HCT116 (cell line): ENCODE data around the gene SMIM44. TPM values are rescaled to one million over a fixed set of nuclear protein-coding genes. Genes with fewer than 3 reads are reported as not detected.

Experiments used
- ATAC-seq: fragments of 200-7000 bp; cut with Tn5 transposase; 2 replicates; pipeline ENCODE4 v1.9.1; 2020; ENCODE audit warnings: mild to moderate bottlenecking, moderate library complexity
- BruUV-seq: library from RNA; stranded (reverse); fragments of 400-500 nt; replicated peaks from 2 replicates; lab custom pipeline; 2021; lab: Mats Ljungman, UMichigan
- CTCF ChIA-PET: fragments of 300-600 bp; sonication (Branson Sonifier 250); formaldehyde crosslinking; loops from one replicate; lab custom pipeline; 2021; ENCODE audit warnings: antibody characterized with exemption; lab: Charles Lee
- POLR2A ChIA-PET: fragments of 300-600, 350-600 bp; sonication (Branson Sonifier 250); formaldehyde crosslinking; loops from one replicate; lab custom pipeline; 2021; ENCODE audit warnings: antibody characterized with exemption; lab: Charles Lee
- RAD21 ChIA-PET, 2 experiments: fragments of 300-600 bp; sonication (Branson Sonifier 250); formaldehyde crosslinking; loops; one replicate each; lab custom pipeline; 2023; ENCODE audit warnings: low total read pairs in 2 of 2; ENCODE audit not compliant: uncharacterized antibody in 2 of 2, unreplicated experiment in 2 of 2, low non-redundant PET in 1 of 2; lab: Charles Lee
- DNase-seq: peaks from one replicate; pipeline ENCODE4 v3.0.0-alpha.2; 2010; ENCODE audit warnings: low read depth, low spot score
- H2AFZ ChIP-seq: fragments of 200-600 bp; shearing (Covaris generic), sonication (generic); 2 replicates; pipeline ENCODE4 v1.6.1; 2017; ENCODE audit warnings: low read depth, mixed run types, mixed read lengths, antibody characterized with exemption, low read length; ENCODE audit not compliant: poor library complexity, severe bottlenecking
- H3K27ac ChIP-seq: 2 replicates; pipeline ENCODE4 v1.5.1; 2012; ENCODE audit warnings: low read depth, low read length
- H3K27me3 ChIP-seq: fragments of 200-600 bp; sonication (generic); 2 replicates; pipeline ENCODE4 v1.6.1; 2016; ENCODE audit warnings: mixed run types, low read length, mixed read lengths; ENCODE audit not compliant: insufficient read depth
- H3K36me3 ChIP-seq, 2 experiments: fragments of 200-500 bp in 1 of 2; fragments of 200-600 bp in 1 of 2; sonication (Bioruptor generic) in 1 of 2; sonication (generic) in 1 of 2; 2 replicates each; pipeline versions ENCODE4 v1.5.1 to v1.6.1; 2014 to 2016; ENCODE audit warnings: low read length in 2 of 2, inconsistent platforms in 1 of 2, mixed read lengths in 1 of 2, mixed run types in 1 of 2; ENCODE audit not compliant: insufficient read depth in 2 of 2, control insufficient read depth in 1 of 2
- H3K4me1 ChIP-seq, 2 experiments: fragments of 200-600 bp in 1 of 2; sonication (generic) in 1 of 2; 2 replicates each; pipeline versions ENCODE4 v1.5.1 to v1.6.1; 2012 to 2017; ENCODE audit warnings: low read length in 2 of 2, inconsistent platforms in 1 of 2, mild to moderate bottlenecking in 1 of 2, mixed read lengths in 1 of 2, mixed run types in 1 of 2, moderate library complexity in 1 of 2; ENCODE audit not compliant: insufficient read depth in 2 of 2, control insufficient read depth in 1 of 2
- H3K4me2 ChIP-seq: fragments of 200-600 bp; sonication (generic); 2 replicates; pipeline ENCODE4 v1.6.1; 2017; ENCODE audit warnings: mixed run types, low read length, mixed read lengths
- H3K4me3 ChIP-seq, 2 experiments: fragments of 200-600 bp in 1 of 2; sonication (generic) in 1 of 2; replicated peaks in 1 of 2; 2 replicates each; pipeline ENCODE4 v1.5.1; 2011 to 2016; ENCODE audit warnings: low read length in 2 of 2, control low read depth in 1 of 2, low read depth in 1 of 2, mild to moderate bottlenecking in 1 of 2, mixed read lengths in 1 of 2, mixed run types in 1 of 2
- H3K79me2 ChIP-seq: fragments of 200-600 bp; sonication (generic); 2 replicates; pipeline ENCODE4 v1.6.1; 2017; ENCODE audit warnings: mild to moderate bottlenecking, mixed run types, low read length, moderate library complexity, mixed read lengths; ENCODE audit not compliant: insufficient read depth
- H3K9ac ChIP-seq: fragments of 200-600 bp; sonication (generic); 2 replicates; pipeline ENCODE4 v1.6.1; 2016; ENCODE audit warnings: low read length, mixed read lengths
- H3K9me2 ChIP-seq: fragments of 200-600 bp; sonication (generic), shearing (Covaris generic); 2 replicates; pipeline ENCODE4 v1.6.1; 2017; ENCODE audit warnings: mixed run types, mild to moderate bottlenecking, moderate library complexity; ENCODE audit not compliant: insufficient read depth
- H3K9me3 ChIP-seq, 2 experiments: fragments of 200-500 bp in 1 of 2; fragments of 200-600 bp in 1 of 2; sonication (Bioruptor generic) in 1 of 2; sonication (generic) in 1 of 2; 2 replicates each; pipeline ENCODE4 v1.6.1; 2014 to 2017; ENCODE audit warnings: low read length in 2 of 2, mixed read lengths in 2 of 2, inconsistent platforms in 1 of 2, low read depth in 1 of 2, mild to moderate bottlenecking in 1 of 2, mixed run types in 1 of 2, moderate library complexity in 1 of 2; ENCODE audit not compliant: control insufficient read depth in 1 of 2, insufficient read depth in 1 of 2
- H4K20me1 ChIP-seq: fragments of 200-600 bp; sonication (generic), shearing (Covaris generic); 2 replicates; pipeline ENCODE4 v1.6.1; 2017; ENCODE audit warnings: mixed run types, mild to moderate bottlenecking, moderate library complexity; ENCODE audit not compliant: insufficient read depth
- CEBPB ChIP-seq: IDR thresholded peaks from 2 replicates; pipeline ENCODE4 v1.6.1; 2012; ENCODE audit warnings: low read depth
- EGR1 ChIP-seq: IDR thresholded peaks from 2 replicates; pipeline ENCODE4 v1.6.1; 2012; ENCODE audit warnings: low read depth
- ELF1 ChIP-seq: IDR thresholded peaks from 2 replicates; pipeline ENCODE4 v1.6.1; 2012; ENCODE audit warnings: low read depth, borderline replicate concordance
- EZH2phosphoT487 ChIP-seq: fragments of 200-600 bp; IDR thresholded peaks from 2 replicates; pipeline ENCODE4 v1.6.1; 2018; ENCODE audit warnings: antibody characterized with exemption, borderline replicate concordance
- FOSL1 ChIP-seq: IDR thresholded peaks from 2 replicates; pipeline ENCODE4 v1.6.1; 2012; ENCODE audit warnings: low read depth
- POLR2A ChIP-seq: IDR thresholded peaks from 2 replicates; pipeline ENCODE4 v1.7.0; 2011; ENCODE audit warnings: borderline replicate concordance; ENCODE audit not compliant: insufficient read depth, insufficient read length; ENCODE audit errors: extremely low read depth
- POLR2AphosphoS5 ChIP-seq: IDR thresholded peaks from 2 replicates; pipeline ENCODE4 v1.6.1; 2011; ENCODE audit warnings: mild to moderate bottlenecking, low read depth, low read length, moderate library complexity
- SP1 ChIP-seq: IDR thresholded peaks from 2 replicates; pipeline ENCODE4 v1.6.1; 2012; ENCODE audit warnings: low read depth
- SRF ChIP-seq: IDR thresholded peaks from 2 replicates; pipeline ENCODE4 v1.6.1; 2012; ENCODE audit warnings: low read depth
- YY1 ChIP-seq: IDR thresholded peaks from 2 replicates; pipeline ENCODE4 v1.6.1; 2011; ENCODE audit warnings: low read length, low read depth, moderate library complexity, mild to moderate bottlenecking; ENCODE audit not compliant: insufficient replicate concordance; ENCODE audit errors: extremely low read depth
- ZBTB33 ChIP-seq: IDR thresholded peaks from 2 replicates; pipeline ENCODE4 v1.6.1; 2011; ENCODE audit warnings: mild to moderate bottlenecking, low read length, moderate library complexity; ENCODE audit not compliant: insufficient replicate concordance; ENCODE audit errors: extremely low read depth
- ZFX ChIP-seq: fragments of 450-650 bp; IDR thresholded peaks from 2 replicates; pipeline ENCODE4 v1.6.1; 2017
- ZNF274 ChIP-seq: fragments of 200-500 bp; sonication (Bioruptor generic); IDR thresholded peaks from 2 replicates; pipeline ENCODE4 v1.6.1; 2014; ENCODE audit warnings: mild to moderate bottlenecking, low read depth, low read length, inconsistent platforms
- intact Hi-C: fragments of 100-400 bp; cut with micrococcal nuclease; formaldehyde crosslinking; loops from 2 replicates; pipeline ENCODE4 v1.10.0; 2022
- total RNA-seq: library from RNA; stranded (reverse); gene quantifications from one replicate; pipeline ENCODE4 v1.2.1, GENCODE V29; 2021; ENCODE audit not compliant: unreplicated experiment
- TF ChIP-seq, protein P1 (sequence below): IDR thresholded peaks from 2 replicates; pipeline ENCODE4 v1.6.1; 2012; ENCODE audit warnings: low read depth

Gene SMIM44
- total RNA-seq, 1 experiment from 2014 or later: not detected

- RAD21 ChIA-PET: no interaction called here
- intact Hi-C loops: no loop called here
Measured at GRCh38 chr19:3501780-3502179, 18.5 kb upstream of the SMIM44 start.

GRCh38 chr19:3500429-3501101, 17.3 kb upstream of the SMIM44 start, which contains the start of gene DOHH:
DOHH (minus strand) TSS chr19:3500674; CDS start chr19:3496814, 3,860 bp downstream.
- intact Hi-C loops: no loop called here
- no TSS peak for BruUV-seq
- no peaks in the 10 kb centered on the region for H3K9me3 ChIP-seq
- H3K9ac ChIP-seq: peak within 1 kb of the TSS; percentile 86
- peaks cover 38% of the 10 kb centered on the region for H3K79me2 ChIP-seq
- RAD21 ChIA-PET: no interaction called here
- peaks cover 15 to 24% of the 10 kb centered on the region in 2 experiments; a peak in 3 of 4 replicates for H3K4me1 ChIP-seq
- no peaks in the 10 kb centered on the region for H3K27me3 ChIP-seq
- peak within 1 kb of the TSS; percentile 81 to 98 for H3K4me3 ChIP-seq
- no peaks in the 10 kb centered on the region for H4K20me1 ChIP-seq
- H3K9me2 ChIP-seq: no peaks in the 10 kb centered on the region
- DNase-seq (peak; percentile 98), ATAC-seq (peak; percentile 87)
- H3K27ac ChIP-seq: peak within 1 kb of the TSS; percentile 78
- H3K4me2 ChIP-seq: peak within 1 kb of the TSS; percentile 80
- CTCF ChIA-PET: interaction anchor here (1.0 to 2.3 kb wide), 2 partner anchors 16 to 224 kb away, joined by 6 to 17 read pairs; no protein-coding TSS in a partner anchor
- POLR2A ChIA-PET: interaction anchor here (0.7 to 1.3 kb wide), 7 partner anchors 10 to 172 kb away, joined by 3 to 5 read pairs (median 3); no protein-coding TSS in a partner anchor
- H3K36me3 ChIP-seq: peaks cover 2 to 11% of the 10 kb centered on the region in 2 experiments; a peak in 2 of 4 replicates
- H2AFZ ChIP-seq: no peak within 1 kb of the TSS
- TF ChIP-seq EZH2phosphoT487 (no peak), ZFX (no peak; the same call in 1 of the 2 replicates), EGR1 (no peak), ELF1 (no peak), SP1 (peak; percentile 95), ZBTB33 (no peak)
- TF ChIP-seq, protein P1, sequence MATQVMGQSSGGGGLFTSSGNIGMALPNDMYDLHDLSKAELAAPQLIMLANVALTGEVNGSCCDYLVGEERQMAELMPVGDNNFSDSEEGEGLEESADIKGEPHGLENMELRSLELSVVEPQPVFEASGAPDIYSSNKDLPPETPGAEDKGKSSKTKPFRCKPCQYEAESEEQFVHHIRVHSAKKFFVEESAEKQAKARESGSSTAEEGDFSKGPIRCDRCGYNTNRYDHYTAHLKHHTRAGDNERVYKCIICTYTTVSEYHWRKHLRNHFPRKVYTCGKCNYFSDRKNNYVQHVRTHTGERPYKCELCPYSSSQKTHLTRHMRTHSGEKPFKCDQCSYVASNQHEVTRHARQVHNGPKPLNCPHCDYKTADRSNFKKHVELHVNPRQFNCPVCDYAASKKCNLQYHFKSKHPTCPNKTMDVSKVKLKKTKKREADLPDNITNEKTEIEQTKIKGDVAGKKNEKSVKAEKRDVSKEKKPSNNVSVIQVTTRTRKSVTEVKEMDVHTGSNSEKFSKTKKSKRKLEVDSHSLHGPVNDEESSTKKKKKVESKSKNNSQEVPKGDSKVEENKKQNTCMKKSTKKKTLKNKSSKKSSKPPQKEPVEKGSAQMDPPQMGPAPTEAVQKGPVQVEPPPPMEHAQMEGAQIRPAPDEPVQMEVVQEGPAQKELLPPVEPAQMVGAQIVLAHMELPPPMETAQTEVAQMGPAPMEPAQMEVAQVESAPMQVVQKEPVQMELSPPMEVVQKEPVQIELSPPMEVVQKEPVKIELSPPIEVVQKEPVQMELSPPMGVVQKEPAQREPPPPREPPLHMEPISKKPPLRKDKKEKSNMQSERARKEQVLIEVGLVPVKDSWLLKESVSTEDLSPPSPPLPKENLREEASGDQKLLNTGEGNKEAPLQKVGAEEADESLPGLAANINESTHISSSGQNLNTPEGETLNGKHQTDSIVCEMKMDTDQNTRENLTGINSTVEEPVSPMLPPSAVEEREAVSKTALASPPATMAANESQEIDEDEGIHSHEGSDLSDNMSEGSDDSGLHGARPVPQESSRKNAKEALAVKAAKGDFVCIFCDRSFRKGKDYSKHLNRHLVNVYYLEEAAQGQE: no peak

More at GRCh38 chr19:3501780-3502179, 18.5 kb upstream of the SMIM44 start:
- Histone ChIP-seq H3K9ac (no peak overlapping the region), H3K9me2 (no peaks in the 10 kb centered on the region)
- TF ChIP-seq ZNF274 (no peak), EGR1 (no peak), POLR2A (no peak), CEBPB (no peak), FOSL1 (no peak), POLR2AphosphoS5 (no peak), SRF (no peak), ZFX (no peak), YY1 (no peak)
- TF ChIP-seq, all 23 proteins: peak for 0
- no peak for ATAC-seq
- Histone ChIP-seq H3K4me1 (peaks cover 15 to 27% of the 10 kb centered on the region in 2 experiments; a peak in 3 of 4 replicates), H3K27me3 (no peaks in the 10 kb centered on the region), H3K36me3 (peaks cover 0 to under 1% of the 10 kb centered on the region in 2 experiments; a peak in 1 of 4 replicates), H3K79me2 (peaks cover 42% of the 10 kb centered on the region), H3K4me2 (no peak overlapping the region), H3K4me3 (no peak overlapping the region), H3K9me3 (no peaks in the 10 kb centered on the region), H3K27ac (no peak overlapping the region; the same call in 1 of the 2 replicates), H4K20me1 (no peaks in the 10 kb centered on the region), H2AFZ (no peak overlapping the region)
- ChIA-PET POLR2A (no interaction called here), CTCF (interaction anchor here (1.0 to 2.6 kb wide), 2 partner anchors 17 to 197 kb away, joined by 5 to 7 read pairs; no protein-coding TSS in a partner anchor)
- BruUV-seq: no TSS peak
- no peak for DNase-seq
